ENCODE measurements around the gene SMTNL2. TPM values are rescaled to one million over a fixed set of nuclear protein-coding genes. Genes with fewer than 3 reads are reported as not detected.
A peak's percentile ranks its signal among the peaks of the same experiment; 100 is the strongest.

SMTNL2 gene
- total and polyA plus RNA-seq, 9 of the 15 experiments (the other 6 are each of a cell fraction or from before 2014, with no cell fraction given) = not detected

- Histone ChIP-seq H3K4me3 (no peak overlapping the region), H3K4me2 (ENCODE audit: insufficient read depth, low read length) (peak overlapping the region; percentile 66), H3K27ac (ENCODE audit: extremely low read depth, low read depth, low read length) (no peak overlapping the region), H2AFZ (ENCODE audit: low read depth, low read length) (peak overlapping the region; percentile 91), H4K20me1 (replicated peaks; ENCODE audit: control insufficient read depth, insufficient read depth, low read length) (no peaks in the 10 kb centered on the region), H3K9me1 (ENCODE audit: control insufficient read depth, insufficient read depth, low read length) (no peaks in the 10 kb centered on the region), H3K9me3 (replicated peaks; ENCODE audit: control insufficient read depth, insufficient read depth, low read depth, low read length) (no peaks in the 10 kb centered on the region), H3K9ac (ENCODE audit: insufficient read depth in 1 of 2, low read depth in 2 of 2, low read length in 2 of 2) (peak overlapping the region in 1 of 2 experiments; percentile 36; a peak in 1 of 4 replicates), H3K36me3 (ENCODE audit: control insufficient read depth, insufficient read depth, low read length) (no peaks in the 10 kb centered on the region), H3K79me2 (ENCODE audit: control insufficient read depth, insufficient read depth, low read length) (no peaks in the 10 kb centered on the region), H3K4me1 (replicated peaks in 1 of 2; ENCODE audit: control insufficient read depth in 2 of 2, insufficient read depth in 2 of 2, low read length in 2 of 2) (peaks cover 0 to 2% of the 10 kb centered on the region in 2 experiments; a peak in 2 of 5 replicates), H3K27me3 (ENCODE audit: control insufficient read depth in 2 of 2, insufficient read depth in 2 of 2, low read length in 2 of 2) (peaks cover 0 to 4% of the 10 kb centered on the region in 2 experiments; a peak in 2 of 5 replicates)
- POLR2A ChIA-PET = no interaction called here
- in situ Hi-C loops (cut with MboI) (loop anchor here (5.0 kb wide), 1 partner anchor 57 kb away; no protein-coding TSS in a partner anchor), intact Hi-C loops (cut with micrococcal nuclease) (loop anchor here (2.0 to 10.0 kb wide), 2 partner anchors 61 to 139 kb away; partner anchors contain the start of gene PELP1)
- CTCF ChIA-PET (ENCODE audit: low intra/inter-chr PET ratio) = interaction anchor here (1.1 to 3.1 kb wide), 2 partner anchors 58 to 60 kb away, joined by 4 to 27 read pairs; no protein-coding TSS in a partner anchor
- ATAC-seq (peak; percentile 89), DNase-seq (ENCODE audit: extremely low read depth in 1 of 4, low spot score in 3 of 4) (peak; percentile 42 to 80 (median 52)), FAIRE-seq (peak; percentile 93)
- WGBS (ENCODE audit: insufficient coverage, low coverage, missing lambda C conversion rate) = 17% methylated on average over 16 of the region's 16 CpGs
- BruUV-seq (replicated peaks) = no TSS peak
- TF ChIP-seq CREM (IDR thresholded peaks at IDR 0.05; ENCODE audit: low read depth) (no peak), FOXP4 (CRISPR knock-in tag; IDR thresholded peaks at IDR 0.05; ENCODE audit: borderline replicate concordance) (no peak), ZNF561 (CRISPR knock-in tag; conservative IDR thresholded peaks at IDR 0.05) (no peak), STAG1 (CRISPR knock-in tag; IDR thresholded peaks at IDR 0.05; ENCODE audit: borderline replicate concordance) (peak; percentile 38; the same call in 1 of the 2 replicates), ZNF274 (IDR thresholded peaks at IDR 0.05; ENCODE audit: borderline replicate concordance, low read depth, low read length) (no peak), L3MBTL2 (IDR thresholded peaks at IDR 0.05) (peak; percentile 89), HNRNPLL (IDR thresholded peaks at IDR 0.05; ENCODE audit: low read depth, low read length, poor library complexity, severe bottlenecking) (no peak), FOXM1 (IDR thresholded peaks at IDR 0.05; ENCODE audit: low read depth) (no peak), FOXM1 (CRISPR knock-in tag; IDR thresholded peaks at IDR 0.05; ENCODE audit: low read depth) (no peak)
- TF ChIP-seq, protein P1, sequence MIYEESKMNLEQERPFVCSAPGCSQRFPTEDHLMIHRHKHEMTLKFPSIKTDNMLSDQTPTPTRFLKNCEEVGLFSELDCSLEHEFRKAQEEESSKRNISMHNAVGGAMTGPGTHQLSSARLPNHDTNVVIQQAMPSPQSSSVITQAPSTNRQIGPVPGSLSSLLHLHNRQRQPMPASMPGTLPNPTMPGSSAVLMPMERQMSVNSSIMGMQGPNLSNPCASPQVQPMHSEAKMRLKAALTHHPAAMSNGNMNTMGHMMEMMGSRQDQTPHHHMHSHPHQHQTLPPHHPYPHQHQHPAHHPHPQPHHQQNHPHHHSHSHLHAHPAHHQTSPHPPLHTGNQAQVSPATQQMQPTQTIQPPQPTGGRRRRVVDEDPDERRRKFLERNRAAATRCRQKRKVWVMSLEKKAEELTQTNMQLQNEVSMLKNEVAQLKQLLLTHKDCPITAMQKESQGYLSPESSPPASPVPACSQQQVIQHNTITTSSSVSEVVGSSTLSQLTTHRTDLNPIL (CRISPR knock-in tag; IDR thresholded peaks at IDR 0.05) = no peak
- TF ChIP-seq, protein P2, sequence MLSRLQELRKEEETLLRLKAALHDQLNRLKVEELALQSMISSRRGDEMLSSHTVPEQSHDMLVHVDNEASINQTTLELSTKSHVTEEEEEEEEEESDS (CRISPR knock-in tag; IDR thresholded peaks at IDR 0.05) = no peak
- TF ChIP-seq, protein P3, sequence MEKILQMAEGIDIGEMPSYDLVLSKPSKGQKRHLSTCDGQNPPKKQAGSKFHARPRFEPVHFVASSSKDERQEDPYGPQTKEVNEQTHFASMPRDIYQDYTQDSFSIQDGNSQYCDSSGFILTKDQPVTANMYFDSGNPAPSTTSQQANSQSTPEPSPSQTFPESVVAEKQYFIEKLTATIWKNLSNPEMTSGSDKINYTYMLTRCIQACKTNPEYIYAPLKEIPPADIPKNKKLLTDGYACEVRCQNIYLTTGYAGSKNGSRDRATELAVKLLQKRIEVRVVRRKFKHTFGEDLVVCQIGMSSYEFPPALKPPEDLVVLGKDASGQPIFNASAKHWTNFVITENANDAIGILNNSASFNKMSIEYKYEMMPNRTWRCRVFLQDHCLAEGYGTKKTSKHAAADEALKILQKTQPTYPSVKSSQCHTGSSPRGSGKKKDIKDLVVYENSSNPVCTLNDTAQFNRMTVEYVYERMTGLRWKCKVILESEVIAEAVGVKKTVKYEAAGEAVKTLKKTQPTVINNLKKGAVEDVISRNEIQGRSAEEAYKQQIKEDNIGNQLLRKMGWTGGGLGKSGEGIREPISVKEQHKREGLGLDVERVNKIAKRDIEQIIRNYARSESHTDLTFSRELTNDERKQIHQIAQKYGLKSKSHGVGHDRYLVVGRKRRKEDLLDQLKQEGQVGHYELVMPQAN (IDR thresholded peaks at IDR 0.05; ENCODE audit: borderline replicate concordance) = no peak
Observed at GRCh38 chr17:4565209-4566141, 18.9 kb upstream of the SMTNL2 start.
